ENCODE measurements around the gene FANK1.
"Not testable (repeated sequence)": the region's sequence is repeated elsewhere in the genome, so short reads cannot be mapped to it uniquely, and the experiment has no call there.

Gene FANK1

GRCh38 chr10:125886914-125887512, 9.4 kb upstream of the FANK1 start:
- FAIRE-seq (no peak), DNase-seq (ENCODE audit: low spot score) (no peak)

GRCh38 chr10:125889441-125889840, 6.9 kb upstream of the FANK1 start:
- FAIRE-seq; DNase-seq (ENCODE audit: low spot score): not testable (repeated sequence)

DNA sequence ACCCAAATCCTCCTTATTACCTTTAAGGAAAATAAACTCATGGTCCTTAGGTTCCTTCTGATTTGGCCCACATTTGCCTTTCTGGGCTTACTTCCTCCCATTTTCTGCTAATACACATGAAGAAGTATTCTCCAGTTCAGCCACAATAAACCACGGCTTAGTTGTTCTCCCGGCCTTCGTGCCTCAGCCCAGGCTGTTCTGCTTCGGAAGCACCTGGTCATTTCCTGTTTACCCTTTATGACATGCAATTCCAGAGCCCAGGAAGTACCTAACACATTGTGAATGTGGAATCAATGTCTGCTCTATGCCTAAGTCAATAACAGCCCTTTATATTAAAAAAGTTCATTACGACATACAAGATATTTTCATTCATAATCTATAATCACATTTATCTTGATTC, 4.0 kb upstream of the FANK1 start:
- DNase-seq (ENCODE audit: low spot score); FAIRE-seq: not testable (repeated sequence)

DNA sequence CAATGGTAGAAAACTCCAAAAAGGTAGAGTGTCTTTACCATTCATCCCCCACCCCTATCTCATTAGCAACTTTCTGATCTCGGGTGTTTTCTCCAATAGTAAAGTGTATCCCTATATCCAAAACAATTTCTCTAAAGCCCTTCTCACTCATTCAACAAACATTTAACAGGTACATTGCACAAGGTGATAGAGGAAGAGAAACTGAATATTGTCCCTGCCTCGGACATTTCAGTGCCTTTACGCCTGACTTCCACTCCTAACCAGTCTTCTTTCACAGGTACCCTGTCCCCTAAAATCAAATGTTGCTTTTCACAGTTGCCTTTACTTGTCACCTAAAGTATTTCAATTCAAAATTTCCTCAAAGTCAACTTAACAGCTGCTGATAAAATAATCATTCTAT, 2.2 kb upstream of the FANK1 start:
- FAIRE-seq; DNase-seq (ENCODE audit: low spot score): not testable (repeated sequence)

GRCh38 chr10:125895130-125896087, 955 bp upstream of the FANK1 start:
- peak; percentile 39 for DNase-seq (ENCODE audit: low spot score)
- not testable (repeated sequence) for FAIRE-seq

DNA sequence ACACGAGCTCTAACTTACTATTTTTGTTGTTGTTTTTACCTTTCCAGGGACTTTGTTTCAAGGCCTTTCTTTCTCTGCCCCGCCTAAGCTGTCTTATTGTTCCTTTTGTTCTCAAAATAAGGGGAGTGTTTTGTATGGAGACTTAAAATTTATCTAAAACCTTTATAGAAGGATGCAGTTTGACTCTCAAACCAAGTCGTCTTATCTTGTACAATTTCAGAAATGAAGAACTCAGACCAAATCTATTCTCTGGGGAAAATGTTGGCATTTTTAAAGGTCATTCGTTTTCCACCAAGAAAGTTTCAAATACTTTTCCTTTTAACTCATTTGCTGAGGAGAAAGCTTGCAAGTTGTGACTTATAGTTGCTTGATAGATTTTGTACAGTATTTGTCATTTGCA, 953 bp downstream of the FANK1 start:
- DNase-seq (ENCODE audit: low spot score); FAIRE-seq: not testable (repeated sequence)

GRCh38 chr10:125900963-125901362, 4.6 kb downstream of the FANK1 start:
- FAIRE-seq (peak; percentile 42), DNase-seq (ENCODE audit: low spot score) (peak; percentile 80)

GRCh38 chr10:125903135-125903640, 6.8 kb downstream of the FANK1 start:
- peak; percentile 16 for DNase-seq (ENCODE audit: low spot score)
- not testable (repeated sequence) for FAIRE-seq

DNA sequence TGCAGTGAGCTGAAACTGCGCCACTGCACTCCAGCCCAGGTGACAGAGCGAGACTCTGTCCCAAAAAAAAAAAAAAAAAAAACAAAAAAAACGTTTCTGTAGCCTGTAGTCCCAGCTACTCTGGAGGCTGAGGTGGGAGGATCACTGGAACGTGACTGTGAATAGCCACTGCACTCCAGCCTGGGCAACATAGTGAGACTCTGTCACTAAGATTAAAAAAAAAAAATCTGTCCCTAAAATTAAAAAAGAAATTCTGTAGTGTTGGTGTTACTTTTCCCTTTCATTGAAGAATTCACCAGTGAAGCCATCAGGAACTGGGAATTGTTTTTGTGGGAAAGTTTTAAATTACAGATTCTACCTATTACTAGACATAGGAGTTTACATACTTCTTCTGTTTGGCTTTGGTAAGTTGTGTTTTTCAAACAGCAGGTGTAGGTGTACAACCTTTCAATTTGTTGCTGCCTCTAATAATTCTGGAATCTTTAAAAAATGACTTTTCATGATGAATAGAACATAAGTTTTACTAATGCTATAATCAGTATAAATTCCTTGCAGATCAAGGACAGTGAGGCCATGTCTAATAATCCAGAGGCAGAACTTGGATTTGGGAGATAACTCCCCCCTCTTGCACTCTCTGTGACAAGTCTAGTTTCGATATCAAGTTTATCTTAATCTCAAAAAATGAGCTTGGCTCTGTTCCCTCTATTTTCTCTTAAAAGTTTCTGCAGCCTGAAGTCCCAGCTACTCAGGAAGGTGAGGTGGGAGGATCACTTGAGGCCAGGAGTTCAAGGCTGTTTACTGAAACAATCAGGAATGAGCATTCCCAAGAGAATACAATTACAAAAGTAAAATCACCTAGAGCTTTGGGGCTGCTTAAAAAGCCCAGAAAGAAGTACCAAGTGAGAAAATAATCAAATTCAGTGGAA, 9.0 kb downstream of the FANK1 start:
- DNase-seq (ENCODE audit: low spot score); FAIRE-seq: not testable (repeated sequence)

DNA sequence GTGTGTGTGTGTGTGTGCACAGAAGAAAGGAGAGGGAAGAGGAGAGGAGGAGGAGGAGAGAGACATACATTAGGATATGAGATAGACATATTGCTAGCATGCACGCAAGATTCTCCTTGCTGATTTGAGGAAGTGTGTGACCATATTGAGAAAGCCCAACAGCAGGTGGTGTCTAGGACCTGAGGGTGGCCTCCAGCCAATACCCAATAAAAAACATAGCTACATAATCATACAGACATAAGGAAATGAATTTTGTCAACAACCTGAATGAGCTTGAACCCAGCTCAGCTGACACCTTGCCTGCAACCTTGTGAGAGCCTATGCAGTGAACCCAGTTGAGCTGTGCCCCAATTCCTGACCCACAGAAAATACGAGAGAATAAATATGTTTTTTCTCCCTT, 11.2 kb downstream of the FANK1 start:
- not testable (repeated sequence) for DNase-seq (ENCODE audit: low spot score); FAIRE-seq

DNA sequence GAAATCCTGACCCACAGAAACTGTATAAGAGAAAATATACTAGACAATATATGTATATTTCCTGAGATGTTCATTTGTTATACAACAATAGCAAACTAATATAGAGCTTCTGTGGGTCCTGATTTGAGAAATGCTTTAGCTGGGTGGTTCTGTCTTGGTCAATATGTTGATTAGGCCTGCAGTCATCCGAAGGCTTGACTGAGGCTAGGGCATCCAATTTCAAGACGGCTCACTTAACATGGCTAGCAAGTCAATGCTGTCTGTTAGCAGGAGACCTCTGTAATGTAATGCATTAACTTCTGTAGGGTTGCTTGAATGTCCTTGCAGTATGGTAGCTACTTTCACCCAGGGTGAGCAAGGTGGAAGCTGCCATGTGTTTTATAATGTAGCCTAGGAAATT, 12.4 kb downstream of the FANK1 start:
- DNase-seq (ENCODE audit: low spot score); FAIRE-seq: not testable (repeated sequence)

- not testable (repeated sequence) for FAIRE-seq; DNase-seq (ENCODE audit: low spot score)
These were observed 13.1 kb downstream of the FANK1 start for GRCh38 chr10:125909491-125909890.

DNA sequence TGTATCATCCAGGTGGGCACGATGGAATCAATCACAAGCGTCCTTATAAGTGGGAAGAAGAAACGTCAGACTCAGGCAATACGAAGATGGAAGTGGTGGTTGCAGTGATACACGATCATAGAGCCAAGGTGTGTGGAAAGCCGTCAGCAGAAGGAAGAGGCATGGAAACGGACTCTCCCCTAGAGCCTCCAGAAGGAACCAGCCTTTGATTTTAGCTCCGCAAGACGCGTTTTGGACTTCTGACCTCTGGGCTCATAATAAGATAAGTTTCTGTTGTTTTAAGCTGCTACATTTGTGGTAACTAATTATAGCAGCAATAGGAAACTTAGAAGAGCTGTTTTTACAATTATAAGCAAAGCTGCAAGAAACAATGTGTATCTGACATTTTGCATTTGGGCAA, 14.8 kb downstream of the FANK1 start:
- FAIRE-seq = no peak

GRCh38 chr10:125911990-125912389, 15.6 kb downstream of the FANK1 start:
- no peak for DNase-seq (ENCODE audit: low spot score)
- no peak for FAIRE-seq

More for the DNA sequence above, 14.8 kb downstream of the FANK1 start:
- no peak for DNase-seq (ENCODE audit: low spot score)

DNA sequence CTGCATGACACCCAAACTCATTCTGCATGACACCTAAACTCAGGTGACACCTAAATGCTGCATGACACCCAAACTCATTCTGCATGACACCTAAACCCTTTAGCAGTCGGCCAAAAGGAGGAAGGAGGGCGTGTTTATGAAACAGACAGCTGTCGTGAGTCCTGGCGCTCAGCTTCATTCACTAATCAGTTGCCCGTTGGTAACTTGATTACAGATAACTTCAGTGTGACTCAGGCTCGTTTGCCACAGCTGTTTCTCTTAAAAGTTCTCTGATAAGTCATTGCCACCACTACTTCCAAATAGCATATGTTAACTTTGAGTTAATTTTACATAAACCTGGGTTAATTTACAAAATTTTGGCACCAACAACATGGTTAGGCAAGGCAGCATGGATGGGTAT, 16.9 kb downstream of the FANK1 start:
- not testable (repeated sequence) for FAIRE-seq; DNase-seq (ENCODE audit: low spot score)

DNA sequence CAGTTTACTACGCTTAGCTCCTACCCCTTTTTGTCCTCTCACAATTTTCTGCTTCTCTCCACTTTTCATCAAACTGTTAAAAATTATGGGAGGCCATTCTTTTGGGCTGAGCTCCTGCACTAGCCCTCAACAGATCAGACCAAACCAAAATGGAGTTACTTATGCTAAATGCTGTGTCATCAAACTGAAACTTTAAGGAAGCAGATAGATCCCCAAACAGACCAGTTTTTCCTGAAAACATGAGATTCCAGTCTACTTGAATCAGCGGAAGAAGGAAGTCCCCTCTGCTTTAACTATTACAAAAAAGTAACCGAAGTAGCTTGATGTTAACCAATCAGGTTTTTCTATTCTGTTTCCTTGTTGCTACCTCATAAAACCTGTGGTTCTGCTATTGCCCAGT, 20.6 kb downstream of the FANK1 start:
- DNase-seq (ENCODE audit: low spot score) (no peak), FAIRE-seq (no peak)

- DNase-seq (ENCODE audit: low spot score); FAIRE-seq: not testable (repeated sequence)
These were observed 21.5 kb downstream of the FANK1 start for GRCh38 chr10:125917704-125918361.

- not testable (repeated sequence) for FAIRE-seq; DNase-seq (ENCODE audit: low spot score)
These were observed 25.4 kb downstream of the FANK1 start for GRCh38 chr10:125921643-125922306.

DNA sequence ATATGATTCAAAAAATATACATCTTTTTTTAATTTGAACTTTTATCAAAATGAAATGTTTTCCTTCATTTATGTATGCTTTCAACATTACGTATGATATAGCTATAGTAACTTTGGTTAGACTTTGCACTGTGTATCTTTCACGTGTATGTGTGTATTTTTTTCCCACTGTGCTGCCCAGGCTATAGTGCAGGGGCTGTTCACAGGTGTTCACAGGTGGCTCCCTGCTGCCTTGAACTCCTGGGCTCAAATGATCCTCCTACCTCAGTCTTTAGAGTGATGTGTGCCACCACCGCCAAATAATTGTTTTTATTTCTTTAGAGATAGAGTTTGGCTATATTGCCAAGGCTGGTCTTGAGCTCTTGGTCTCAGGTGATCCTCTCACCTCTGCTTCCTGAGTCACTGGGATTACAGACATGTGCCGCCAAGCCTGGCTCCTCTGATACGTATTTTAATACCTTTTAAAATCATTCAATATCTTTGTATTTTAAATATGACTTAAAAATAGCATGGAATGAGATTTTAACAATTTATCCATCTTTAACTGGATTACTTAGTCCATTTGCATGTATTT, 29.0 kb downstream of the FANK1 start:
- DNase-seq (ENCODE audit: low spot score) = no peak
- FAIRE-seq = no peak
